GM12872 (cell line): ENCODE results near the gene TMSB4X.

ENCODE experiments used
- TF ChIP-seq, protein P1 (sequence below): IDR thresholded peaks from 3 replicates; pipeline ENCODE4 v1.5.1; 2011; ENCODE audit warnings: low read depth, mild to moderate bottlenecking, low read length, moderate library complexity; ENCODE audit not compliant: insufficient read depth

The TMSB4X gene

GRCh38 chrX:13023567-13023966 is 48.7 kb downstream of the TMSB4X start:
- TF ChIP-seq, protein P1, sequence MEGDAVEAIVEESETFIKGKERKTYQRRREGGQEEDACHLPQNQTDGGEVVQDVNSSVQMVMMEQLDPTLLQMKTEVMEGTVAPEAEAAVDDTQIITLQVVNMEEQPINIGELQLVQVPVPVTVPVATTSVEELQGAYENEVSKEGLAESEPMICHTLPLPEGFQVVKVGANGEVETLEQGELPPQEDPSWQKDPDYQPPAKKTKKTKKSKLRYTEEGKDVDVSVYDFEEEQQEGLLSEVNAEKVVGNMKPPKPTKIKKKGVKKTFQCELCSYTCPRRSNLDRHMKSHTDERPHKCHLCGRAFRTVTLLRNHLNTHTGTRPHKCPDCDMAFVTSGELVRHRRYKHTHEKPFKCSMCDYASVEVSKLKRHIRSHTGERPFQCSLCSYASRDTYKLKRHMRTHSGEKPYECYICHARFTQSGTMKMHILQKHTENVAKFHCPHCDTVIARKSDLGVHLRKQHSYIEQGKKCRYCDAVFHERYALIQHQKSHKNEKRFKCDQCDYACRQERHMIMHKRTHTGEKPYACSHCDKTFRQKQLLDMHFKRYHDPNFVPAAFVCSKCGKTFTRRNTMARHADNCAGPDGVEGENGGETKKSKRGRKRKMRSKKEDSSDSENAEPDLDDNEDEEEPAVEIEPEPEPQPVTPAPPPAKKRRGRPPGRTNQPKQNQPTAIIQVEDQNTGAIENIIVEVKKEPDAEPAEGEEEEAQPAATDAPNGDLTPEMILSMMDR: no peak

DNA sequence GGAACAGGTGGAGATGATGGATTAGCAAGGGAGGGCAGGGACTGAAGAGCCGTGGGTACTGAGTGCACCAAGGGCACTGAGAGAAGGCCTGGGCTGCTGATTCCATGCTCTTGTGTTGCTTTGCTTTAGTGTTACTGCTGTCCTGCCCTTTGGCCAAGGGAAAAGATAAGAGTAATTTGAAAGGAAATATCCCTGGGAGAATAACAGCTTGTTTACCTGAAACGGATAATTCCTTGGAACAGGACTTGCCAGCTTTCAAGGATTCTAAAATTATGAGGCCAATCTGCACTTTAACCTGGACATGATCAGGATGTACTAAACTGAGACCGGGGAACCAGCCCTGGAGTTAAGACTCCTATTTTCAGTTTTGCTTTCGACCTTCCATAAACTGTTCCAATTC is 49.1 kb downstream of the TMSB4X start:
- TF ChIP-seq, protein P1: no peak

DNA sequence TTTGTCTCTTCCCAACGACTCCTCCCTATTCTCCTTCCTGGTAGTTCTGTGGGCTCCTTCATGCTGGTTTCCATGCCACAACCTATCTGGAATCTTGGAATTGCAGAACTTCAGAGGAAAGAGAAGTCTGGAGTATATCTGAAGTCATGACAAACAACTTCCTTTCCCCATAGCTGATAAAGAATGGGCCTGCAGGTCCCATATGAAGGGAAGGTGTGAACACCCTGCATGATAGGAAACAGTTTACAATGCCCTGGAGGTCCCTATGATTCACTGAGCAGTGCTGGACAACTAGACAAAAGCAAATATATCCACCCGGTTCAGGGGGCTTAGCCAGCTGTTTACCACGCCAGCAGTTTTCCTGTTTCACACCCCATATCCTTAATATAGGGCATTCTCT is 50.1 kb downstream of the TMSB4X start:
- TF ChIP-seq, protein P1: no peak
